Stimulated activated CD4-positive, alpha-beta T cell treated with anti-CD3 and anti-CD28 coated beads, Interleukin-1b, Interleukin-23, amount 100 ng/mL, for 1 hour (primary cell): ENCODE measurements around the gene COX6B2.
"Not testable (repeated sequence)": the region's sequence is repeated elsewhere in the genome, so short reads cannot be mapped to it uniquely, and the experiment has no call there.

Experiments used
- DNase-seq, 2 donors: peaks; one replicate each; pipeline ENCODE4 v3.0.0-alpha.2; 2020; ENCODE audit warnings: low read depth in 2 of 2

Gene COX6B2

DNA sequence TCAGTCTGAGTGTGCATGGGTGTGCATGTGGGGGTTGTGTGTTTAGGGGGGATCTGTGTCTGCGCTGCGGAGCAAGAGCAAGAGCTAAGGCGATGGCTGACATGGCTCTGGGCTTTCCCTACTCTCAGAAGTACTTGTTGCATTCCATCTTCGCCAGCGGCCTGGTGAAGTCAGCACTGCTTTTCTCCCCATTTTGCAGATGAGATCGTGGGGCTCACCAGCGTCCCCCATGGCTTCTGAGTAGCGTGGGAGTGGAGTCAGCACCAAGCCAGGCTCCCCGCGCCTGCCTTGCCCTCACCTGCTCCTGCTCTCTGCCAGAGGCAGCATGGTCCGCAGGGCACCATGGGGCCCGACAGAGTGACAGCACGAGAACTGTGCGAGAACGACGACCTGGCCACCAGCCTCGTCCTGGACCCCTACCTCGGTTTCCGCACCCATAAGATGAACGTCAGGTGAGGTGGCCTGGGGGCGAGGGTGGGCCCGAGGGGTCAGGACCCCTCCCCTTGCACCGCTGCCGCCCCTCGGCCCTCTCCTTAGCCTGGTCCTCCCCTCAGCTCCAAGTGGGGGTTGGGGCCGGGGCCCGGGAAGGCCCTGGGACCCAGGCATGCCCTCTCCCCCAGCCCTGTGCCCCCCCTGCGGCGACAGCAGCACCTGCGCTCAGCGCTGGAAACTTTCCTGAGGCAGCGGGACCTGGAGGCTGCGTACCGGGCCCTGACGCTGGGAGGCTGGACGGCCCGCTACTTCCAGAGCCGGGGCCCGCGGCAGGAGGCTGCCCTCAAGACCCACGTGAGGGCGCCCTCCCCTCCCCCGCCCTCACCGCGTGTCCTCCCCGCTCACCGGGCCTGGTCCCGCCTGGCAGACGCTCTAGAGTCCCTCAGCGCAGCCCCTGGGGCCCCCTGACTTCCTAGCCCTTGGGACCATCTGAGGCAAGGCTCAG, 12.7 kb downstream of the COX6B2 start:
- no peak for DNase-seq

DNA sequence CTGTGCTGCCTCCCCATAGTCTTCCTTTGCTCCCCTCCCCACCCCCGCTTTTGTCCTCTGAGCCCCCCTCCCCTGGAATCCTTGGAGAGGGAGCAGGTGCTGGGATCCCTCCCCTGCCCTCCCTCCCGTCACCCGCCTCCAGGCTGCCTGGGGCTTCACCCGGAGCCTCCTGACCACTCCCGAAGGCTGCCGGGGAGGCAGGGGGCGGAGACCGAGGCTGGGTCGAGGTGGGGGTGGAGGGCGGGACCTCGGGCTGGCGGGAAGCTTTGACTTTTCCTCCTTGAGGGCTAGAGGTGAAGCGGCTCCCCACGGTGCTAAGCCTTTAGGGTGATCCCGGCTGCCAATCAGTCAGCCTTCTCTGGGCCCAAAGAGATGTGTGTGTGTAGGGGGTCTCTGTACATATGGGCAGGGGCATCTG, 13.3 kb downstream of the COX6B2 start:
- DNase-seq, result peak in 1 of 2 donors; percentile 41

DNA sequence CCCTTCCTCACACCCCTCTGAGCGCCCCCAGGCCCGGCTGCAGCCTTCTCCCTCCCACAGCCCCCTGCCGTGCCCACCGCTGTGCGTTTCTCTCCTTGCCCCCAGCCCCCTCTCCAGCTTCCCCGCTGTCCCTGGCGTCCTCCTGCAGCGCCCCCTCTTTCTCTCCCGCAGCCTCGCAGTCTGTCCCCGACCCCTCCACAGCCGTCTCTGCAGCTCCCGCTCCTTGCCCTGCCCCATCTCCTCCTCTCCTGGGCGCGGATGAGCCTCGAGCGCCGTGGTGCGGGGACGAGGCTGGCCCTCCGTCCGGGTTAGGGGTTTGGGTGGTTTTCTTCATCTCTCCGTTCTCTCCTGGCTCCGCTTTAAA, 13.8 kb downstream of the COX6B2 start:
- DNase-seq, result no peak

DNA sequence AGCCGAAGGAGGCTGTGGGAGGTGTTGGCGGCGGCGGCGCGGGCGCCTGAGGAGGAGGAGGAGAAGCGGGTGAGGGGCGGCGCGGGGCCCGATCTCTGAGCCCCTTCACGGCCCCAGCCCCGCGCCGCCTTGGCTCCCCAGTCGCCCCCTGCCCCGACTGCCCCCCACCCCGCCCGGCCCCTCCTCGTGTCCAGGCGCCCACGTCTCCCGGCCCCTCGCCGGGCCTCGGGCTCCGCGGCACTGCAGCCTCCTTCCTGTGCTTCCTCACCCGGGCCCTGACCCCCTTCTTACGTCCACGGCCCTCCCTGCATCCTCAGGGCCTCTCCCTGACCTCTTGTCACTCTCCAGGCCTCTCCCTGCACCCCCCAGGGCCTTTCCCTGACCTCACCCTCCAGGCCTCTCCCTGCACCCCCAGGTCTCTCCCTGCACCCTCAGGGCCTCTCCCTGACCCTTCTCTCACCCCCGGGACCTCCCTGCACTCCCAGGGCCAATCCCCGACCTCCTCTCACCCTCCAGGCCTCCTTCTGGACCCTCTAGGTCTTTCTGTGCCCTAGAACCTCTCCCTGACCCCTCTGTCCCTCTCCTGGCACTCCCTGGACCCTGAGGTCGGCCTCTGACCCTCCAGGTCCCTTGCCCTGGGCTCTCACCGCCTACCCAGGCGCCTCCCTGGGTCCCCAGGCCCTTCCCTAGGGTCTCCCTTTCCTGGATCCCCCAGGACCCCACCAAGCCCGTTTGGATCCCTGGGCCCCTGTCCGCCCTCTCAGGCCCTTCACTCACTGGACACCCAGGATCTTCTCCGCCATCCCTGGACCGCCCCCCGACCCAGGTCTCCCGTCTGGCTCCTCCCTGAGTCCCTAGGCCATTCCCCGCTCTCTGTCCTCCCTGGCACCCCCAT, 14.4 kb downstream of the COX6B2 start:
- no peak for DNase-seq

DNA sequence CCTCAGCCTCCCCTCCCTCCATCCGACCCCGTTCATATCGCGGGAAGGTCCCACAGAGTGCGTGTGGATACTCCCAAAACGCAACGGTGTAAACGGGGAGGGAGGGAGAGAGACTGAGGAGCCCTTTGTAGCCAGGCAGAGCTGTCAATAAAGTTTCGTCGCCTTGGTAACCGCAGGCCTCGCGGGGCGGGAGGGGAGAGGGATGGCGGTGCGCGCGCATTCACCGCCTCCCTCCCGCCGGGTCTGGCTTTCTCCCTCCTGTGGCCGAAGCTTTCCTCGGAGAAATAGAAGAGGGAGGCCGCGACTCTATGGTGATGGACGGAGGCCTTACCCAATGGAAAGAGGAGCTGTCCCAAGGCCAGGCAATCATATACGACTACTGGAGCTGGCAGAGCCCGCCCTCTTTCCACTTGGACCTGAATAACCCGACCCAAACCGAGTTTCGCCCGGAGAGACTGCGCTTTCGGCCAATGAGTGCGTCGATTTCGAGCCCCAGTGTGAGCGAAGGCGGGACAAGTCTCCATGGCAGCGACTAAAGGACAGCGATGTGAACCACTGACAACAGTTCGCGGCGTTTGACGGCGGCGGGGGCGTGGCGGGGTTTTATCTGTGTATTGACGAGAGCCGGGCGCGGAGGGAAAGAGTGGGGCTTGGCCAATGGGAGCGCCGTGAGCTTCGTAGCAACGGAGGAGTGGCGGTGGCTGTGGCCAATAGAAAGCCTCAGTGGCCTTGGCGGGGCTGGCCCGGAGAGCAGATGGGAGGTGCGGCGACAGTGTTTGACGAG, 15.2 kb downstream of the COX6B2 start, which contains the start of gene KMT5C:
Gene KMT5C, plus strand, starts transcription at position 772 of the 784 bp plus-strand sequence. CDS start 2,061 bp downstream, outside the sequence.
- peak; percentile 100 for DNase-seq

DNA sequence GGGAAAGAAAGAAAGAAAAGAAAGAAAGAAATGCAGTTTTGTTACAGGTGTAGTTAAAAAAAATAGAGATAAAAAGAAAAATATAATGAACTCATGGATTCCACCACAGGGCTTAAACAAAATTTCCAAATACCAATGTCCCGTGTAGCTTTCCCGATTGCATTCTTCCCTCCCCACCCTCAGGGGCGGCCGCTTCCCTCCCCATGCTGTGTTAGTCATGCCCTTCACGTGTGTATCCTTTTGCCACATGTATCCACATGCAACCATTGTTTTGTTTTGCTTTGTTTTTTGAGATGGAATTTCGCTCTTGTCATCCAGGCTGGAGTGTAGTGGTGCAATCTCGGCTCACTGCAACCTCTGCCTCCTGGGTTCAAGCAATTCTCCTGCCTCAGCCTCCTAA, 18.4 kb downstream of the COX6B2 start:
- DNase-seq, result no peak

DNA sequence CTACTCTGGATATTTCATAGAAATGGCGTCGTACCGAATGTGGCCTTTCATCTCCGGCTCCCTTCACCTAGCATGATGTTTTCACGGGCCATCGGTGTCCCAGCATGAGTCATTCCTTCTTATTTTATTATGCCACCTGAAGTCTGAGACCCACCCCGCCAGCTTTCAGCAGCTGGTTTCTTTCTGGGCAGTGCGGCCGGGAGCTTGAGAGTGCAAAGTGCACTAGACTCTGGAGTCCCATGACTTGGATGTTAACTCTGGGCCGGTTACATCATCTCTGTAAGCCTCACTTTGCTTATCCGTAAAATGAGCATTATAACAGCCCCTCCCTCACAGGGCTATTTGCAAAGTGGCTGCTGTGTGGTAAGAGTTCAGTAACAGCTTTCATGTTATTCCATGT, 20.6 kb downstream of the COX6B2 start:
- DNase-seq, result no peak

DNA sequence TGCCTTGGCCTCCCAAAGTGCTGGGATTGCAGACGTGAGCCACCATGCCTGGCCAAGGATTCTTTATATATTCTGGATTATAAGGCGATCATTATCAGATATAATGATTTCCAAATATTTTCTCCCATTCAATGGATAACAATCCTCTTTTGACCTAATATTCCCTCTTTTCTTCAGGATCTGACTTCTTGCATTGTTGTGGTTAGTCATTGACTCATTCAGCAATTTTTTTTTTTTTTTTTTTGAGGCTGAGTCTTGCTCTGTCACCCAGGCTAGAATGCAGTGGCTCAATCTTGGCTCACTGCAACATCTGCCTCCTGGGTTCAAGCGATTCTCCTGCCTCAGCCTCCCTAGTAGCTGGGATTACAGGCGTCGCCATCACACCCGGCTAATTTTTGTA, 24.7 kb downstream of the COX6B2 start:
- not testable (repeated sequence) for DNase-seq

DNA sequence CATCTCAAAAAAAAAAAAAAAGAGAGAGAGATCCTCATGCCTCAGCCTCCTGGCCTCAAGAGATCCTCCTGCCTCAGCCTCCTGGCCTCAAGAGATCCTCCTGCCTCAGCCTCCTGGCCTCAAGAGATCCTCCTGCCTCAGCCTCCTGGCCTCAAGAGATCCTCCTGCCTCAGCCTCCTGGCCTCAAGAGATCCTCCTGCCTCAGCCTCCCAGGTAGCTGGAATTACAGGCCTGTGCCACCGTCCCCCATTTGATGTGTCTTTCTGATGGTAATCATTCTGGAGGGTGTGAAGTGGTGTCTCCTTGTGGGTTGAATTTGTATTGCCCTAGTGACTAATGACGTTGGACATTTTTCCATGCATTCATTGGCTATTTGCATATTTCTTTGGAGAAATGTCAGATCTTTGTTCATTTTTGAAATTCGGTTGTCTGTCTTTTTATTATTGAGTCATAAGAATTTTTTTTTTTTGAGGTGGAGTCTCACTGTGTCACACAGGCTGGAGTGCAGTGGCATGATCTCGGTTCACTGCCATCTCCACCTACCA, 25.7 kb downstream of the COX6B2 start:
- not testable (repeated sequence) for DNase-seq

DNA sequence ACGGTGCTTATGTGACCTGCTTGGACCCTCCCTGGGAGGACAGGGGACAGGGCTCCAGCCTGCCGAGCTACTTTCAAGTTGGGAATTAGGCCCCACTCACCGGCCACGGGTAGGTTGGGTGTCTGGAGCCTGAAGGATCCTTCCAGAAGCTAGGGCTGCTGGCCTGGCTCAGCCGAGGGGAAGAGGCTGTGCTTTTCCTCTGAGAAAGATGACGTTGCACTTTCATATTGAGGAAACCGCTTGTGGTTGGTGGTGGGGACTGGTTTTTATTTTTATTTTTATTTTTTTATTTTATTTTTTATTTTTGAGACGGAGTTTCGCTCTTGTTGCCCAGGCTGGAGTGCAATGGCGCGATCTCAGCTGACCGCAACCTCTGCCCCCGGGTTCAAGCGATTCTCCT, 29.3 kb downstream of the COX6B2 start, which contains the start of gene TMEM150B:
Gene TMEM150B, minus strand, starts transcription at position 170 of the 400 bp plus-strand sequence. CDS start 4,305 bp downstream, outside the sequence.
- DNase-seq, result no peak

DNA sequence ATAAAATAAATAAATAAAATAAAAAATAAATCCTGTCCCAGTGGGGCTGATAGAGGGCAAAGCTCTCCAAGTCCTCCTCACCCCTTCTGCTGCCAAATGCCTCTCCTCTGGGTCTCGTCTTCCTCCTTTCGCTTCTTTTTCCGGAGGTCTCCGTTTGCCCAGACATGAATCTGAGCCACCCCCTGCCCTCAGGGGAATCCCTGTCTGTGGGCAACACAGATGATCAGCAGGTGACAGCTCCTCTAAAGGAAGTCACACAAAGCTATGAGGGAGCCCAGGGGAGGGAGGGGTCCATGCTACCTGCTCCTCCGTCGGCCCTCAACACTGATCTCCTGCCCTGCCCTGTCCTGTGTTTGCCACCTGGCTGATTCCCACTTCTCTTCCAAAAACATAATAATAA, 29.9 kb downstream of the COX6B2 start:
- DNase-seq, result no peak

DNA sequence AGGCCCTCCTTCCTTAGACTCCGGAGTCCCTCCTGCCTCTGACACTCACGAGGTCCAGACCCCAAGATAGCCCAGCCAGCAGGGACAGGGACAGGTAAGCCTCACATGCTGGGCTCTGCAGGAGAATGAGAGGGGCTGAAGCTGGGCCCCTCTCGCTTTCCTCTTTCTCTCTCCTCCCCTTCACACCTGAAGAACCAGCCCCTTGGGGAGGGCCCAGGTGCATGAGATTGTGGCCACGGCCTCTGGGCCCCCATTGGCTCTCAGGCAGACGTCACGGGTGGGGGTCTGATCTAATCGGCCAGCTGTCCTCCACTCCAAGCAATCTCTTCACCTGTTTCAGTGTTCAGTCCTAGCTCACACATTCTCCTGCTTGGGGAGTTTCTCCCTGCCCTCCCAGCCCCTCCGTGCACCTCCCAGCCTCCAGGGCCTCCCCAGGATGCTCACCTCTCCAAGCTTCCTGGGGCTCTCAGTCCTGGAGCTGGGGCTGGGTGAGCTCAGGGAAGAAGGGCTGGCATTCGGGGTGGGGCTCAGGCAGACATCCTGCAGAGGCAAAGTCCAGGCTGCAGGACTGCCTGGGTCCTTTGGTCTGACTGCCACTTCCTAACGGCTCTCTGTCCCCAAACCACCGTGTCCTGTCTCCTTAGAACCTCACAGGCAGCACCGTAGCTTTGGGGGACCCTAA, 32.2 kb downstream of the COX6B2 start:
- DNase-seq, result no peak

DNA sequence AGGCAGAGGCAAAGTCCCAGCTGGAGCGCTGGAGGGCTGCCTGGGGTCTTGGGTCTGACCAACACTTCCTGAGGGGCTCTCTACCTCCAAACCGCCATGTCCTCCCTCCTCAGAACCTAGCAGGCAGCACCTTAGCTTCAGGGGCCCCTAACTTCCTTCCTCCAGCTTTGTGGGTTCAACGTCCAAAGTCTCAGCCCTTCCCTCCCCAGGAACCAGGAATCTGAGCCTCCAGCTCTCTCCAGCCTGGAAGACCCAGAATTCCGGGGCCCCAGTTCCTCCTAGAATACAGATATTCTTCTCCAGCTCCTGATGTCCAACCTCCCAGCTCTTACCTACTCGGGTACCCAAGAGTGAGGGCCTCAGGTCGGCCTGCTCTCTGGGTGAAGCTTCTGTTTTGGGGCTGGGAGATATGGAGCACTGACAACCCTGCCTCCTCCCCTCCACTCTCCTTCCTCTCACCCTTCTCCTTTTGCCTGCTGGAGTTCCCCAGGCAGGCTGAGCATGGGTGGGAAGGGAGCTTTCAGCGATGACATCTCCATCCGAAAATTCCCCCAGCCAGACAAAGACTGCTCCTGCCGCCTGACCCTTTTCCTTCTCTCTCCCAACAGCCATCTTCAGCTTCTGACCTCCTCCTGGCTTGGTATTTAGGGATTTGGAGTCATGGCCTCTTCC, 32.9 kb downstream of the COX6B2 start:
- DNase-seq, result no peak

DNA sequence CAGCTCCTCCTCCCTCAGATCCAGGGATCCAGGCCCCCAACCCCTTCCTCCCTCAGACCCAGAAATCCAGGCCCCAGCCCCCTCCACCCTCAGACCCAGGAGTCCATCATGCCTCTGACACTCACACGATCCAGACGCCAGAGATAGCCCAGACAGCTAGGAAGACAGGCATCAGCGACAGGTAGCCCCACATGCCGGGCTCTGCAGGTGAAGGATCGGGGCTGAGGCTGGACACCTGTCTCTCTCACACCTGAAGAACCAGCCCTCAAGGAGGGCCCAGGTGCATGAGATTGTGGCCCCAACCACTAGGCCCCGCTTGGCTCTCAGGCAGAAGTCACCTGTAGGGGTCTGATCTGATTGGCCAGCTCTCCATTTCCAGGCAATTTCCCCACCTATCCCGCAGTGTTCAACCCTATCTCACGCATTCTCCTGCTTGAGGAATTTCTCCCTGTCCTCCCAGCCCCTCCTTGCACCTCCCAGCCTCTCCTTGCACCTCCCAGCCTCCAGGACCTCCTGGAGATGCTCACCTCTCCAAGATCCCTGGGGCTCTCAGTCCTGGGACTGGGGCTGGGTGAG, 33.6 kb downstream of the COX6B2 start:
- DNase-seq, result no peak

DNA sequence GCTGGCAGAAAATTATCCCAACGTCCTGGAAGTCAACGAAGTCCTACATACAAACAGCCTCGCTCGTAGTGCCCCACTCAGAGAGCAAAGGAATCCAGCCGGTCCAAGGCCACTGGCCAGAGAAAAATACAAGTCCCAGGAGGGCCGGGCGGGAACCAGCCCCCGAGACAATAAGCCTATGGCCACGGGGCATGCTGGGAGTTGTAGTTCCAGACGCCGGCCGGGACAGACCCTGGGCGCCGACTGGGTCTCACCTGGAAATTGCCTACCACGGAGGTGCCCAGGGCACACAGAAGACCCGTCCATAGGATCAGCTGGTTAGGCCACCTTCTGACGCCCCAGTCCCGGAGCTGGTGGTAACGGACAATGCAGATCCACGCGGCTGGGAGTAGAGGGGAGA, 34.7 kb downstream of the COX6B2 start:
- no peak for DNase-seq

DNA sequence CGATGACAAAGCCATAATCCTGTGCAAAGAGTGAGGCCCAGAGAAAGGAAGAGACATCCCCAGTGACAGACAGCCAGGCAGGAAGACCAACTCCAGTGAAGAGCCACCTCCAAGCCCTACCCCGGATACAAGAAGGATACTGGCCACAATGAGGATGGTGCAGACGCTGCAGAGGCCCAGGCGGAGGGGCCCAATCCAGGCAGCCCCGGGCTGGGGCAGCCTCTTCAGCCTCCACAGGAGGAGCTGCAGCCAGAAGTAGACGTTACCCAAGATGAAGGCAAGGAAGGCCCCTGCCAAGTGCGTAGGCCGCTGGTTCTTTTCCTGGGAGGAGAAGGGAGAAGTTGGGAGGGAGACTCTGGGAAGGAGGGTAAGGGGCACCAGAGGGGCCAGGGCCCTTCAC, 37.9 kb downstream of the COX6B2 start:
- DNase-seq, result no peak

DNA sequence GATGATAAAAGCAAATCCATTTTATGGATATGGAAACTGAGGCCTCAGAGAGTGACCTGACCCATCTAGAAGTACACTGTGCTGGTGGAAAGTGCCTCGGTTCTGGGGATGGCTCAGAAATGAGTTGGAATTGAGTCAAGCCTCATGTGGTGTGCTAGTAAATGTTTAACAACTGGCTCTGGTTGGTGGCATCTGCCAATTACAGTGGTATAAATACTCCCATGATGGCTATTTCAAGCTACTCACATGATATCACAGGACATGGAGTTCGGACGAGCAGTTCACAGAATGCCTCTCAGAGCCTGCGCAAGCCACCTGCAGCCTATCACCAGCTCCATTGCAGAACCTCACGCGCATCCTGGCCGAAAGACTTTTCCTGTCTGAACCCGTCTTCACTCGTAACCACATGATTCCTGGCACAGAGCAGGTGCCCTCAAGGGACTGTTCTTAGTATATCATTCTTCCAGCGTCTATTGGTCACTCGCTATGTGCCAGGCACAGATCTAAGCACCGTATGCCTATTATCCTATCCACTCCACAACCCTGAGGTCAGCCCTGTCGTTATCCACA, 38.5 kb downstream of the COX6B2 start:
- no peak for DNase-seq

DNA sequence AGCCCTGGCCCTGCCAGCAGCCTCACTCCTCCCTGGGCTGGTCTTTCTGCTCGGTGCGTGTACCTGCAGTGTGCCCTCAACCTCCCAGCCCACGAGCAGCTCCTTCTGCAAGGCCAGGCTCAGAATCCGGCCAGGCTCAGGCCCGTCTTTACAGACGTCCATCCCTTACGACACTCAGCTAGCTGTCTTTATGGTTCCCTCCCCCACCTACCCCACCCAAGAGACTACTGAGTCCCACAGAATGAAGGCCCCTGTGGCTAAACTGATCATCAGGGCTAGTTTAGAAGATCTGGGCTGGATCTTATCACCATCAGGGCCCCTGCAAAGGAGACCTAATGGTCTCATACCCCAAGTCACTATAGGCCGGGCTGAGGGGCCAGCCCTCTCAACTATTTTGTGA, 40.1 kb downstream of the COX6B2 start:
- DNase-seq, result no peak
